ENCODE results near the gene OR10J4. TPM values are rescaled to one million over a fixed set of nuclear protein-coding genes. Genes with fewer than 3 reads are reported as not detected.

OR10J4 gene
- total RNA-seq, 2 donors from 2014 or later = not detected

DNA sequence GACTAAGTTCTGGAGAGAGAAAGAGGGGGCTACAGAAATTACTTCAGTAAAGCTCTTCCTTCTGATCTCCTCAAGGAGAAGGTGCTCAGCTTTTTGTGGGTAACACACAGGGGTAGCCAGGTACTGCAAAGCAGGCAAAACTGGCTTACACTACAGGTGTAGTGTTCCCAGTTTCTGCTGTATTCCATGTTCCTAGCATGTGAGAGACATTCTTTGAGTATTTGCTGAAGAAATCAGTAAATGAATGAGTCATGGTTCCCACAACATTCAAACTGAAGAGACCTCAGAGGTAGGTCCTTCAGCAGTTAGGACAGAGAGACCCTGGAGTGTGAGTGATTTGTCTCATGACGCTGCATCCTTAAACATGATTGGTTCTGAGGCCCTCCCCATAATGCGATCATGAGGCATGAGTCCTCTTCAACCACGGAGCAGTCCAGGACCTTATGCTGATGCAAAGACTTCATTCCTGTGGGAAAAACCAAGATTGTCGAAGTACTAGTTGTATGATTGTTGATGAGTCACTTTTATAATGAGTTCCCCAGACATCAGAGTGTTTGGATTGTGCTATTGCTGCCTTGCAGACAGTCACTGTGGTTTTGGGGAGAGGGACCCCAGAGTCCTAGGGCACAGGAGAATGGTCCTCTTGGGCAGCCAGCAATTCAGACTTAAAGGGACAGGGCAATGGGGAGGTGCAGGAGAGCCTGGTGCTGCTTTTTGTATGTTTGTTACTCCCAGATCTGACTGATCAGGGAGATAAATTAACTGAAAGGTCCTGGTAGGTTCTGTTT, 2.7 kb upstream of the OR10J4 start:
- DNase-seq (ENCODE audit: low spot score) = no peak
- intact Hi-C loops (cut with DNase I) = no loop called here
- no peaks in the 10 kb centered on the region for H3K36me3 ChIP-seq
- H3K27ac ChIP-seq = no peak overlapping the region
- TF ChIP-seq, protein P1, sequence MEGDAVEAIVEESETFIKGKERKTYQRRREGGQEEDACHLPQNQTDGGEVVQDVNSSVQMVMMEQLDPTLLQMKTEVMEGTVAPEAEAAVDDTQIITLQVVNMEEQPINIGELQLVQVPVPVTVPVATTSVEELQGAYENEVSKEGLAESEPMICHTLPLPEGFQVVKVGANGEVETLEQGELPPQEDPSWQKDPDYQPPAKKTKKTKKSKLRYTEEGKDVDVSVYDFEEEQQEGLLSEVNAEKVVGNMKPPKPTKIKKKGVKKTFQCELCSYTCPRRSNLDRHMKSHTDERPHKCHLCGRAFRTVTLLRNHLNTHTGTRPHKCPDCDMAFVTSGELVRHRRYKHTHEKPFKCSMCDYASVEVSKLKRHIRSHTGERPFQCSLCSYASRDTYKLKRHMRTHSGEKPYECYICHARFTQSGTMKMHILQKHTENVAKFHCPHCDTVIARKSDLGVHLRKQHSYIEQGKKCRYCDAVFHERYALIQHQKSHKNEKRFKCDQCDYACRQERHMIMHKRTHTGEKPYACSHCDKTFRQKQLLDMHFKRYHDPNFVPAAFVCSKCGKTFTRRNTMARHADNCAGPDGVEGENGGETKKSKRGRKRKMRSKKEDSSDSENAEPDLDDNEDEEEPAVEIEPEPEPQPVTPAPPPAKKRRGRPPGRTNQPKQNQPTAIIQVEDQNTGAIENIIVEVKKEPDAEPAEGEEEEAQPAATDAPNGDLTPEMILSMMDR (IDR thresholded peaks at IDR 0.05) = no peak
- H3K27me3 ChIP-seq (replicated peaks; ENCODE audit: insufficient read depth) = no peaks in the 10 kb centered on the region
- no peak overlapping the region for H3K4me3 ChIP-seq
- 83% methylated on average over 4 of the region's 4 CpGs for WGBS
- no peaks in the 10 kb centered on the region for H3K4me1 ChIP-seq (replicated peaks)
- H3K9me3 ChIP-seq = no peaks in the 10 kb centered on the region

DNA sequence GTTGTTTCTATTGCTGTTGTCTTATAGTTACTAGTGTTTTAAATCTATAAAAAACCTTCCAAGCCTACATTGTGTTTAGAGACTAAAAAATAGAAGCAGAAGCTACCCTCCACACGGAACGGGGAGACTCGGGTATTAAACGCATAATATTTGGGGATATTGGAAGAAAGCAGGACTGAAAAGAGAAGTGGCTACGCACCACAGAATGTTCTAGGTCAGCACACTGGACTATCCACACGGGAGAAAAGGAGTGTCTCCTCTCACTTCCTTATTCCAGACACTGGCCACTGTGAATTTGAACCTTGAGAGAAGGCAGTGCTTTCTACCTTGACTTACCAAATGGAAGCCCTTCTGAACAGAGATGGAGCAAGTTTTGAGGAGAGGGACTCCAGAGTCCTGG, 1.0 kb upstream of the OR10J4 start:
- H3K27ac ChIP-seq = no peak overlapping the region
- TF ChIP-seq POLR2AphosphoS5 (IDR thresholded peaks at IDR 0.05) (no peak), POLR2A (IDR thresholded peaks at IDR 0.05) (no peak)
- TF ChIP-seq, protein P1 (IDR thresholded peaks at IDR 0.05) = no peak
- DNase-seq (ENCODE audit: low spot score) = no peak
- 90% methylated on average over 6 of the region's 6 CpGs for WGBS
- intact Hi-C loops (cut with DNase I) = no loop called here
- no peaks in the 10 kb centered on the region for H3K36me3 ChIP-seq
- no peaks in the 10 kb centered on the region for H3K27me3 ChIP-seq (replicated peaks; ENCODE audit: insufficient read depth)
- H3K4me1 ChIP-seq (replicated peaks) = no peaks in the 10 kb centered on the region
- no peaks in the 10 kb centered on the region for H3K9me3 ChIP-seq
- H3K4me3 ChIP-seq = no peak overlapping the region

DNA sequence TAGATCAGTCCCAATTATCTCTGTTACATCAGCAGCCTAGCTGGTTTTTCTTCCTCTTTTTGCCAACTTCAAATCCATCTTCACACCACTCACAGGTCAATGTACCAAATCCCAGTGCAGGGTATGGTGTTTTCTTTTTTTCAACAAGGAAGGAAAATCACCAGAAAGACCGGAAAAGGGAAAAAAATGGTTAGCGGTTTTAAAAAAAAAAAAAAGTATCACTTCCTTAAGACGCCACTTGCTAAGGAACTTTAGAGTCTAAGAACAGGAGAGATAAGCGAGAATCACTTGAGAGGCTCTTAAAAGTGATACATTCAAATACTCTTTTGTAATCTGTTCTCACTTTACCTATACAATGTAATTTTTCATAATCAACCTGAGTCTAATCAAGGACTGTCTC, 4.5 kb downstream of the OR10J4 start:
- WGBS = 48% methylated on average over 4 of the region's 4 CpGs
- Histone ChIP-seq H3K27ac (no peak overlapping the region), H3K27me3 (replicated peaks; ENCODE audit: insufficient read depth) (no peaks in the 10 kb centered on the region), H3K36me3 (no peaks in the 10 kb centered on the region), H3K4me3 (no peak overlapping the region), H3K9me3 (no peaks in the 10 kb centered on the region), H3K4me1 (replicated peaks) (no peaks in the 10 kb centered on the region)
- no peak for DNase-seq (ENCODE audit: low spot score)
- no peak for TF ChIP-seq POLR2AphosphoS5 (IDR thresholded peaks at IDR 0.05)
- intact Hi-C loops (cut with DNase I) = no loop called here

DNA sequence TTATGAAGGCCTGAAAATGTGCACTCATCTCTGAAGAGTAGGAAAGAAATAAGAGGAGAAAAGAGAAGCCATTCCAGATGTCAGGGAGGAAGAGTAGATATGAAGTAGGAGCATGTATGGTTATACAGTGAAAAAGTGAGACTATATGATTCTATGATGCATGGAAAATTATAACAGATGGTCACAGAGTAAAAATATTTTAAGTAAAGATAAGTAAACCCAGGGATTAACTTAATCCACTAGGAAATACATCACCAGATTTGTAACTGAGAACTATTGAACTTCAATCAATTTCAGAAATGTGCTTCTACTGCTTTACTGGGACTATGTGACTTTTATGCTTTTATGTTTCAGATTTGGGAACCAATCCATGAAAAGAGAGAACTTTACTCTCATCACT, 7.4 kb downstream of the OR10J4 start, which contains the start of gene OR10J1:
TSS of gene OR10J1 (plus strand) at position 301 of the 400 bp plus-strand sequence. CDS start at position 371, 70 bp downstream.
- Histone ChIP-seq H3K4me1 (replicated peaks) (no peaks in the 10 kb centered on the region), H3K4me3 (no peak within 1 kb of the TSS), H3K27ac (no peak within 1 kb of the TSS), H3K27me3 (replicated peaks; ENCODE audit: insufficient read depth) (no peaks in the 10 kb centered on the region), H3K36me3 (no peaks in the 10 kb centered on the region), H3K9me3 (no peaks in the 10 kb centered on the region)
- intact Hi-C loops (cut with DNase I) = no loop called here
- TF ChIP-seq, protein P1 (IDR thresholded peaks at IDR 0.05) = no peak
- no peak for TF ChIP-seq POLR2A (IDR thresholded peaks at IDR 0.05)
- no peak for TF ChIP-seq POLR2AphosphoS5 (IDR thresholded peaks at IDR 0.05)
- no peak for DNase-seq (ENCODE audit: low spot score)

DNA sequence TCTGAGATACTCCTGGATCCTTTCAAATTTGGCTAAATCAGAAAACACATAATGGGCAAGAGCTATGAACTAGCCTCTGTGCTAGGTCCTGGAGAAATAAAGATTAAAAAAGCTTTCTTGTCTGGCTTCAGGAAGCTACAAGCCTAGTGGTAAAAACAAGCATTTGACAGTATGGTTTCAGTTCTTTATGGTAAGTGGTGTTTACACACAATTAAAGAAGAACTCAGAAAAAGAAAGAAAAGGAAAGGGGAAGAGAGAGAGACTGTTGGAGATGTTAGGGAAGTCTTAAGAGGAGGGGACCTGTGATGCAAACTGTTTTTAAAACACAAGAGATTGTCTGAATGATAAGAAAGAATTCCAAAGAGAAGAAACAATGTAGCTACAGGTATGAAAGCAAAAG, 9.4 kb downstream of the OR10J4 start:
- intact Hi-C loops (cut with DNase I) = no loop called here
- no peak overlapping the region for H3K27ac ChIP-seq
- no peak overlapping the region for H3K4me3 ChIP-seq
- H3K27me3 ChIP-seq (replicated peaks; ENCODE audit: insufficient read depth) = no peaks in the 10 kb centered on the region
- no peak for DNase-seq (ENCODE audit: low spot score)
- no peaks in the 10 kb centered on the region for H3K36me3 ChIP-seq
- H3K9me3 ChIP-seq = no peaks in the 10 kb centered on the region
- TF ChIP-seq, protein P1 (IDR thresholded peaks at IDR 0.05) = no peak
- no peak for TF ChIP-seq POLR2AphosphoS5 (IDR thresholded peaks at IDR 0.05)
- TF ChIP-seq POLR2A (IDR thresholded peaks at IDR 0.05) = no peak
- H3K4me1 ChIP-seq (replicated peaks) = no peaks in the 10 kb centered on the region

Measured in prostate gland (tissue), 2 donors.